NOMO-1 treated with DMSO at 0.1 percent for 48 hours (cell line): ENCODE data around the gene ROR1.

Source experiments
- DNase-seq: peaks from one replicate; lab custom pipeline; 2025; ENCODE audit not compliant: unreplicated experiment; lab: John Stamatoyannopoulos, UW

ROR1 gene

DNA sequence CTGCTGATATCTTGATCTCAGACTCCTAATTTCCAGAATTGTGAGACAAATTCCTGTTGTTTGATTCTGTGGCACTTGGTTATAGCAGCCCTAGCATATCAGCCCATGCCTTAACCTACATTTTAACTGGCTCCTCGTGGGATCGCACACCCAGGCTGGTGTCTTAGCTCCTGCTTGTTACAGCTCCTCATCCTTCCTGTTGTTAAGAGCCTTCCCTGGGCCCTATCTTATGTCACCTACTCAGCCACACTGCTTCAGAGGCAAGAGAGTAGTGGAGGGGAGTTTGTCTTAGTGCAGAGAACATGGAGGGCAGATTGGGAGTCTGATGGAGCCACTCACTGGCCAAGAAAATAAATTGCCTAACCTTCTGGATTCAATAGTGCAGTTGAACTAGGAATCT, 131.0 kb downstream of the ROR1 start:
- DNase-seq: no peak

DNA sequence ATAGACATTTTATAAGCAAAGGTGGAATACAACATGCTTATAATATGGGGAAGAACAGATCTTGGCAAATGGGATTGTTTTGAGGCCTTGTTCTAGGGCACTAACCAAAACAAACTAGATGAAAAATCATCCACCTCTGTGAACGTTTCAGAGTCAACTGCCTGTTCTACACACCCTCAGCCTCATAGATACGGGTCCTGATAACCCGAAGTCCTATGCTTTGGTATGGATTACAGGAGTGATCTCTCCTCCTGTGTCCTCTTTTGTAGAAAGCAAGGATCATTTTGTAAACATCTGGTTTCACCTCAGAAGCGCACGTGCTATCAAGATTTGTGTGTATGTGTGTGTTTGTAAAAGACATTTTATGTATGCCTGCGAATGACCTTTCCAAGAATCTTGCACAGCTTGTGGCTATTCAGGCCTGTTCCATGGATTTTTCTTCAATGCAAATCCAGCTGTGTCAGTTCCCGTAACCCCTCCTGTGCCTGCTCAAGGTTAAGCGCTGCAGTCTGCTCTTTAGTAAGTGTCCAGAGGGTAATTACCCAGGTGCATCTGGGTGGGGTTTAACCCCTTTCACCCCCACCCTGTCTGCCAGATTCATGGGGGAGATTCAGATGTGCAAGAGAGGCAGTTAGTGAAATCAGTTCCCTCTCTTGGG, 132.4 kb downstream of the ROR1 start:
- DNase-seq: no peak

GRCh38 chr1:63907051-63907450, 133.2 kb downstream of the ROR1 start:
- DNase-seq: no peak

DNA sequence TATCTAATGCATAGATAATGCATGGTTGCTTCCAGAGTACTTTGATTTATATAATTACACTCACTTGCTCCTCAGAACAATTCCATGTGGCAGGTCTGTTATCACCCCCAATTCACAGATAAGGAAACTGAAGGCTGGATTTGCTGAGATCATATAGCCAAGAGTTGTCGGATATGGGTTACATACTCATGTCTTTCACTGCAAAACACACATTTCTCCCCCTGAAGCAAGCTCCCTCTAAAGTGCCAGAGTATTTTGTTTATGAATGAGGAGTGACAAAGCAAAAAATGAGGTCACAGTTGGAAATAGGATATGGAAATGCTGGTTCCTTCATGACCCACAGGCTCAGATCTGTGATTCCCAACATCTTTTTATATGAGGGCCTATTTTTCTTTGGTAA, 134.2 kb downstream of the ROR1 start:
- no peak for DNase-seq

- DNase-seq: no peak
These were observed 135.7 kb downstream of the ROR1 start for GRCh38 chr1:63909526-63909925.

DNA sequence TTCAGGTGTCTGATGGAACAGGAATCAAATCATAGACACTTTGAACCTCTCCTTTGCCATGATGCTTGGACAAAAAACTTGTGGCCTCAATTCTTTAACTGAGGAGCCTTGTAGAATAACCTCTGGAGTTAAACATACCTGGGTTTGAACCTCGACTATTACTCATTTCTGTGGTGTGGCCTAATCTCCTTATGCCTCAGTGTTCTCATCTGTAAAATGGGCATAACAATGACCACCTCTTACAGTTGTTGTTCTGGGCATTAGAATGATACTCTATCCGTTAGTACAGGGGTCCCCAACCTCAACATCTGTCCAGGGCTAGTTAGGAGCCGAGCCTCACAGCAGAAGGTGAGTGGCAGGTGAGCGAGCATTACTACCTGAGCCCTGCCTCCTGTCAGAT, 137.2 kb downstream of the ROR1 start:
- no peak for DNase-seq

DNA sequence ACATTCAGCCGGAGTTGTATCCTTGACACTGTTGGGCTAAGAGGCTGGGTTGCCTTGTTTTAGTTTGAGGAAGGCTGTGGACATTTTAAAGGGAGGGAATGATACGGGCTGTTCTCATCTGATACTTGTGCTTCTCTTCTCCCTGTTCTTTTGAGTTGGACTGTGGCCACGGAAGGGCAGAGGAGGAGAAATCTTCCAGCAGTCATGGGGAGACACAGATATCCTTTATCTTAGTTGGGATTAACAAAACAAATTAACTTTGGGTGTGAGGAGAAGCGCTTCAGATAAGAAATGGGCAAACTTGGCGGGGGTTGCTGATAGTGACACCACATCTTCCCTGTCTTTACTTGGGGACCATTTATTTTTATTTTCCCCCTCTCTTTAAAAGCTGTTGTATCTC, 138.8 kb downstream of the ROR1 start:
- DNase-seq: no peak

DNA sequence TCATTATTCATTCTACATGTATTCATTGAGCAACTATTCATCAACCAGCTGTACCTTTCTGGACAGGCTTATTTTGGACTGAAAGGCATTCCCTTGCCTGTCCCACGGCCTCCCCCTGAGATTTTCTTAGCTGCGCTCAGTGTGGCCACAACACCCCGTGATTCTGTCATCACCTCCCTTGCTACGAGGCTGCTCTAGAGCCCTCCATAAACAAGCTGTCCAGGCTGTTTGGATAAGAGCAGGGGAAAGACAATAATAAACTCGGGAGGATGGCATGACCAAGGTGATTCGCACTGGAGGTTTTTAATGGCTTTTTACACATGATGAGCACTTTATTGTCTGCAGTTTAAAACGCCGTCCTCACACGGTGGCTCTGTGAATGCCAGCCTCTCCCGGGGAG, 139.7 kb downstream of the ROR1 start:
- no peak for DNase-seq

GRCh38 chr1:63914241-63914640, 140.4 kb downstream of the ROR1 start:
- DNase-seq: no peak

DNA sequence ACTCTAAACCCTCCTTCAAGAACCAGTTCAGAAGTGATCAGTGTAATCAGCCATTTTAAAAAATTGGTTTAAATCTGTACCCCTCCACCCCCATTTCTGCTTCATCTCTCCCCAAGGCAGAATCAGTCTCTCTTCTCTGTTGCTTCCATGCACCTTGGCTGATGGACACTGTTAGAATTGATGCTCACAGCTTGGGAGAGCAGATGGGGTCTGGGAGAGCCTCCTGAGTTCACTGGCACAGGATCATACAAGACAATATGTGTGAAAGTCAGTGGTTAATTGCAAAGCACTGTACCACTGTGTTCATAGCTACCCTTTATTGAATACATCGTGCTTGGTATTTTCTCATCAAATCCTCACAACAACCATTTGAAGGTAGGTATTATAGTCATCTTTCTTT, 140.9 kb downstream of the ROR1 start:
- no peak for DNase-seq

- no peak for DNase-seq
These were observed 141.3 kb downstream of the ROR1 start for GRCh38 chr1:63915121-63915520.

GRCh38 chr1:63916485-63917360, 142.9 kb downstream of the ROR1 start:
- no peak for DNase-seq

GRCh38 chr1:63917571-63918417, 144.0 kb downstream of the ROR1 start:
- no peak for DNase-seq

DNA sequence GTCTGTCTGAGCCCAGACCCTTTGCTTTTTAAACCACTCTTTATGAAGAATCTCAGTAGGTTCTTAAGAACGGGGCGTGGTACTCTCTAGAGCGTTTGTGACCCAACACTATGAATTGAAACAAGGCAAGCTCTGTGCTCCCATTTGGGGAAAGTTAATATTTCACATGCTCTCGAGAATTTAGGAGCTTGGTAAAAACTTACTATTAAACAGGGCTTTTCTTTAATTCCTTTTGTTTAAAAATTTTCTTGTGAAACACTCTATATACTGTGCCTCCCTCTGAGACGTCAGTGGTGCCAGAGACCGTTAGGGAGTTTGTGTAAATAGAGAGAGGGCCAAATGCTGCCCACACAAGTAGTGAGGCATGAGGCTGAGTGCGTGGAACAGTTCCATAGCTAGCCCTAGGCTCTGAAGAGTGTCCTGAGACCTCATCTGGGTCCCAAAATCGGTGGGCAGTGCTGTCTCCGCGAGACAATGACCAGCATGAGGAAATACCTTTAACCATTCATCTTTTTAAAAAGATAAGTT, 144.7 kb downstream of the ROR1 start:
- DNase-seq: no peak

- DNase-seq: no peak
These were observed 146.6 kb downstream of the ROR1 start for GRCh38 chr1:63920154-63921117.

GRCh38 chr1:63921359-63921758, 147.5 kb downstream of the ROR1 start:
- no peak for DNase-seq

- no peak for DNase-seq
These were observed 148.0 kb downstream of the ROR1 start for GRCh38 chr1:63921802-63922201.

- no peak for DNase-seq
These were observed 149.0 kb downstream of the ROR1 start for GRCh38 chr1:63922848-63923247.

DNA sequence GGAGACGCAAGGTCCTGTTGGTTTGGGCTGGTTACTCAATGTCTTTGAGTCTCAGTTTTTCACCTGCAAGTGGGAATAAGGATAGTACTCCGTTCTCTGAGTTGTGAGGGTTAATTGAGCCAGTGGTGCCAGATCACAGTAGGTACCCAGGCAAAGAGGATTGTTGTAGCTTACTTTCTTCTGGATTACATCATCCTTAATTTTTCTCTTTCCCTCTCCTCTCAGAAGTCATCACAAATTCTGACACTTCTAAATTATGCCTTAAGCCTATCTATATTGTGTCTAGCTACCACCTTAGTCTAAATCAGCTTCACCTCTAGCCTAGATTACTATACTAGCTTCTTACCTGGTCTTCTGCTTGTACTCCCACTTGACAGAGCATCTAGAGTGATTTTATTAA, 149.5 kb downstream of the ROR1 start:
- no peak for DNase-seq

DNA sequence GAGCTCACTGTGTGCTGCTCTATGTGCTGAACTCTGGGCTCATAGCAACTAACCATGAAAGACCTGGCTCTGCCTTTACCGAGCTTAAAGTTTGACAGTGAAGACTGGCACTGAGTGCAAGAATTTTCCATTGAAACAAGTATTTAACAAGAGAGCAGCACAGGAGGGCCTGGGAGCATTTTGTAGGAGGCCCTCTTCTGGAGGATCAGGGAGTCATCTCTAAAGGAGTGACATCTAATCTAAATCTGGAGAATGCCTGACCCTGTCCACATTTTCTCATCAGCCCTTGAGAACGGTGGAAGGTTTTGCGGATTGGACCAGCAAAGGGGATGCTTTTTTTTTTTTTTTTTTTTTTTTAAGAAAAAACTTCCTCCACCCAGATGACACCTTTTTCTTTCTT, 150.8 kb downstream of the ROR1 start:
- no peak for DNase-seq
